CD4-positive, alpha-beta T cell (primary cell): Measurements from ENCODE around the gene METTL18. TPM values are rescaled to one million over a fixed set of nuclear protein-coding genes. Genes with fewer than 3 reads are reported as not detected.

Experiments used
- ATAC-seq: fragments of 200-7000 bp; cut with Tn5 transposase; one replicate; pipeline ENCODE4 v1.10.0; 2022; ENCODE audit warnings: mild to moderate bottlenecking; ENCODE audit not compliant: poor library complexity
- CTCF ChIA-PET: fragments of 350-600 bp; sonication (Branson Sonifier 250); formaldehyde crosslinking; loops from one replicate; lab custom pipeline; 2021; ENCODE audit warnings: antibody characterized with exemption, inconsistent platforms; lab: Charles Lee
- POLR2A ChIA-PET: fragments of 350-600 bp; sonication (Branson Sonifier 250); formaldehyde crosslinking; loops from one replicate; lab custom pipeline; 2021; ENCODE audit warnings: antibody characterized with exemption, inconsistent platforms; lab: Charles Lee
- DNase-seq, 14 experiments: peaks; one replicate each; pipeline ENCODE4 v3.0.0-alpha.2; 2013 to 2020; ENCODE audit warnings: mixed read lengths in 2 of 14
- H3K27ac ChIP-seq, 2 donors: one replicate each; pipeline versions ENCODE4 v1.5.1 to v1.7.0; 2013; ENCODE audit warnings: low read length in 2 of 2, low read depth in 1 of 2, mild to moderate bottlenecking in 1 of 2
- H3K27me3 ChIP-seq, 2 experiments: 1 replicate in 1 of 2; 2 replicates in 1 of 2; pipeline versions ENCODE4 v1.6.1 to v1.7.0; 2013; ENCODE audit warnings: low read length in 2 of 2, control low read depth in 1 of 2, mild to moderate bottlenecking in 1 of 2, moderate library complexity in 1 of 2; ENCODE audit not compliant: insufficient read depth in 2 of 2, control insufficient read depth in 1 of 2
- H3K36me3 ChIP-seq: one replicate; pipeline ENCODE4 v1.6.1; 2013; ENCODE audit warnings: low read length, control low read depth; ENCODE audit not compliant: insufficient read depth
- H3K4me1 ChIP-seq: one replicate; pipeline ENCODE4 v1.6.1; 2013; ENCODE audit warnings: low read length, control low read depth; ENCODE audit not compliant: insufficient read depth
- H3K4me3 ChIP-seq: one replicate; pipeline ENCODE4 v1.5.1; 2013; ENCODE audit warnings: mild to moderate bottlenecking, low read length, moderate library complexity
- H3K9me3 ChIP-seq, 2 experiments: 1 replicate in 1 of 2; 2 replicates in 1 of 2; pipeline versions ENCODE4 v1.6.1 to v1.7.0; 2013; ENCODE audit warnings: low read length in 2 of 2, mild to moderate bottlenecking in 2 of 2, control low read depth in 1 of 2, moderate library complexity in 1 of 2; ENCODE audit not compliant: control insufficient read depth in 1 of 2, insufficient read depth in 1 of 2
- H3K27ac Mint-ChIP-seq: one replicate; pipeline ENCODE4 v1.8.0; 2020; ENCODE audit warnings: mixed read lengths
- H3K27me3 Mint-ChIP-seq: one replicate; pipeline ENCODE4 v1.8.0; 2021; ENCODE audit warnings: mixed read lengths
- H3K36me3 Mint-ChIP-seq: one replicate; pipeline ENCODE4 v1.8.0; 2021; ENCODE audit warnings: low read depth, mixed read lengths
- H3K4me1 Mint-ChIP-seq: one replicate; pipeline ENCODE4 v1.8.0; 2021; ENCODE audit warnings: low read depth, mixed read lengths
- H3K4me3 Mint-ChIP-seq: one replicate; pipeline ENCODE4 v1.8.0; 2020; ENCODE audit warnings: mild to moderate bottlenecking, mixed read lengths
- H3K9me3 Mint-ChIP-seq: one replicate; pipeline ENCODE4 v1.8.0; 2020; ENCODE audit warnings: mixed read lengths
- CTCF ChIP-seq: fragments of 200-600 bp; IDR thresholded peaks from one replicate; pipeline ENCODE4 v1.8.0; 2022; ENCODE audit warnings: antibody characterized with exemption, mild to moderate bottlenecking
- intact Hi-C, 2 experiments: fragments of 100-400 bp; cut with DNase I in 1 of 2; cut with micrococcal nuclease in 1 of 2; formaldehyde crosslinking; loops; one replicate each; pipeline versions ENCODE4 v1.15.1 to v1.9.0; 2023 to 2025; cut with DNase I, micrococcal nuclease
- total RNA-seq, 174 experiments: library from RNA in 2 of 174; stranded (reverse) in 2 of 174; gene quantifications; one replicate each; pipeline ENCODE4 v1.2.3 and lab custom pipeline; 2021 to 2026

METTL18 gene
- total RNA-seq, 2 experiments from 2014 or later = 5.1 to 5.6 TPM

GRCh38 chr1:169759038-169759437 lies 35.7 kb downstream of the METTL18 start:
- Histone ChIP-seq H3K4me1 (no peaks in the 10 kb centered on the region), H3K36me3 (no peaks in the 10 kb centered on the region), H3K27me3 (no peaks in the 10 kb centered on the region), H3K27ac (no peak overlapping the region), H3K9me3 (peaks cover 0 to 6% of the 10 kb centered on the region in 2 experiments), H3K4me3 (no peak overlapping the region)
- Mint-ChIP-seq H3K36me3 (no peaks in the 10 kb centered on the region), H3K9me3 (no peaks in the 10 kb centered on the region), H3K27ac (no peak overlapping the region), H3K27me3 (no peaks in the 10 kb centered on the region), H3K4me3 (no peak overlapping the region), H3K4me1 (no peaks in the 10 kb centered on the region)
- ATAC-seq (no peak), DNase-seq (no peak)
- intact Hi-C loops = no loop called here
- POLR2A ChIA-PET = no interaction called here
- TF ChIP-seq CTCF = no peak
- CTCF ChIA-PET = no interaction called here

GRCh38 chr1:169753549-169753948 lies 41.2 kb downstream of the METTL18 start:
- intact Hi-C loops = no loop called here
- ATAC-seq = no peak
- Histone ChIP-seq H3K9me3 (peaks cover 0 to 2% of the 10 kb centered on the region in 2 experiments), H3K27me3 (no peaks in the 10 kb centered on the region), H3K4me1 (no peaks in the 10 kb centered on the region), H3K27ac (no peak overlapping the region), H3K36me3 (no peaks in the 10 kb centered on the region), H3K4me3 (no peak overlapping the region)
- Mint-ChIP-seq H3K4me1 (no peaks in the 10 kb centered on the region), H3K27ac (no peak overlapping the region), H3K4me3 (no peak overlapping the region), H3K27me3 (no peaks in the 10 kb centered on the region), H3K36me3 (no peaks in the 10 kb centered on the region), H3K9me3 (no peaks in the 10 kb centered on the region)
- TF ChIP-seq CTCF = no peak
- ChIA-PET CTCF (no interaction called here), POLR2A (no interaction called here)
- DNase-seq = no peak

GRCh38 chr1:169750041-169750440 lies 44.7 kb downstream of the METTL18 start:
- H3K9me3 Mint-ChIP-seq = no peaks in the 10 kb centered on the region
- ATAC-seq (no peak), DNase-seq (no peak)
- Histone ChIP-seq H3K36me3 (no peaks in the 10 kb centered on the region), H3K4me1 (no peaks in the 10 kb centered on the region), H3K27me3 (no peaks in the 10 kb centered on the region), H3K27ac (no peak overlapping the region), H3K9me3 (no peaks in the 10 kb centered on the region), H3K4me3 (no peak overlapping the region)
- H3K4me3 Mint-ChIP-seq = no peak overlapping the region
- H3K4me1 Mint-ChIP-seq = no peaks in the 10 kb centered on the region
- no peaks in the 10 kb centered on the region for H3K27me3 Mint-ChIP-seq
- TF ChIP-seq CTCF = no peak
- H3K36me3 Mint-ChIP-seq = no peaks in the 10 kb centered on the region
- ChIA-PET POLR2A (no interaction called here), CTCF (no interaction called here)
- intact Hi-C loops = no loop called here
- no peak overlapping the region for H3K27ac Mint-ChIP-seq
